ENCODE data around the gene WIPF1. TPM values are rescaled to one million over a fixed set of nuclear protein-coding genes. Genes with fewer than 3 reads are reported as not detected.

Gene WIPF1
- total RNA-seq, 3 donors from 2014 or later (not counting 1 experiment from before 2014, with no cell fraction given): 508 to 640 (median 555) TPM

- ATAC-seq (no peak), DNase-seq (no peak)
- Histone ChIP-seq H3K36me3 (ENCODE audit: control insufficient read depth, insufficient read depth, low read length) (no peaks in the 10 kb centered on the region), H3K27me3 (ENCODE audit: control insufficient read depth, insufficient read depth, low read length) (no peaks in the 10 kb centered on the region), H3K27ac (ENCODE audit: low read length) (no peak overlapping the region), H3K9me3 (ENCODE audit: control insufficient read depth, insufficient read depth, low read length) (no peaks in the 10 kb centered on the region), H3K4me1 (ENCODE audit: control insufficient read depth, insufficient read depth, low read length) (no peaks in the 10 kb centered on the region), H3K4me3 (ENCODE audit: low read length) (no peak overlapping the region)
- Mint-ChIP-seq H3K27me3 (ENCODE audit: low read depth in 2 of 2) (peaks cover under 1 to 2% of the 10 kb centered on the region in 2 donors), H3K27ac (no peak overlapping the region), H3K9me3 (no peaks in the 10 kb centered on the region), H3K4me3 (no peak overlapping the region), H3K36me3 (no peaks in the 10 kb centered on the region), H3K4me1 (peaks cover 6 to 11% of the 10 kb centered on the region in 2 donors)
- WGBS (ENCODE audit: insufficient coverage): 73% methylated on average over 3 of the region's 3 CpGs
- intact Hi-C loops (cut with micrococcal nuclease): no loop called here
- no peak for TF ChIP-seq CTCF (IDR thresholded peaks at IDR 0.05)
Observed at GRCh38 chr2:174544156-174544555, 53.4 kb downstream of the WIPF1 start.

GRCh38 chr2:174540893-174541292, 56.7 kb downstream of the WIPF1 start:
- no peak for DNase-seq
- H3K36me3 Mint-ChIP-seq: no peaks in the 10 kb centered on the region

GRCh38 chr2:174535757-174536703, 61.6 kb downstream of the WIPF1 start:
- peaks cover 2% of the 10 kb centered on the region for H3K27me3 ChIP-seq (ENCODE audit: control insufficient read depth, insufficient read depth, low read length)
- no peaks in the 10 kb centered on the region for H3K4me1 Mint-ChIP-seq
- H3K4me1 ChIP-seq (ENCODE audit: control insufficient read depth, insufficient read depth, low read length): no peaks in the 10 kb centered on the region
- DNase-seq (no peak), ATAC-seq (no peak)
- no peak overlapping the region for H3K4me3 ChIP-seq (ENCODE audit: low read length)
- no peaks in the 10 kb centered on the region for H3K36me3 Mint-ChIP-seq
- H3K27ac ChIP-seq (ENCODE audit: low read length): no peak overlapping the region
- H3K27me3 Mint-ChIP-seq (ENCODE audit: low read depth in 2 of 2): peaks cover 10 to 24% of the 10 kb centered on the region in 2 donors
- intact Hi-C loops (cut with micrococcal nuclease): no loop called here
- no peak for TF ChIP-seq CTCF (IDR thresholded peaks at IDR 0.05)
- H3K27ac Mint-ChIP-seq: no peak overlapping the region
- WGBS (ENCODE audit: insufficient coverage): 84% methylated on average over 10 of the region's 11 CpGs
- H3K9me3 Mint-ChIP-seq: no peaks in the 10 kb centered on the region
- H3K36me3 ChIP-seq (ENCODE audit: control insufficient read depth, insufficient read depth, low read length): no peaks in the 10 kb centered on the region
- H3K4me3 Mint-ChIP-seq: no peak overlapping the region
- H3K9me3 ChIP-seq (ENCODE audit: control insufficient read depth, insufficient read depth, low read length): no peaks in the 10 kb centered on the region

More at GRCh38 chr2:174540893-174541292, 56.7 kb downstream of the WIPF1 start:
- peaks cover 0 to 5% of the 10 kb centered on the region in 2 donors for H3K4me1 Mint-ChIP-seq
- no peak overlapping the region for H3K4me3 Mint-ChIP-seq
- ATAC-seq: no peak
- Histone ChIP-seq H3K36me3 (ENCODE audit: control insufficient read depth, insufficient read depth, low read length) (no peaks in the 10 kb centered on the region), H3K4me3 (ENCODE audit: low read length) (no peak overlapping the region), H3K27ac (ENCODE audit: low read length) (no peak overlapping the region), H3K27me3 (ENCODE audit: control insufficient read depth, insufficient read depth, low read length) (no peaks in the 10 kb centered on the region), H3K9me3 (ENCODE audit: control insufficient read depth, insufficient read depth, low read length) (no peaks in the 10 kb centered on the region), H3K4me1 (ENCODE audit: control insufficient read depth, insufficient read depth, low read length) (no peaks in the 10 kb centered on the region)
- intact Hi-C loops (cut with micrococcal nuclease): no loop called here
- TF ChIP-seq CTCF (IDR thresholded peaks at IDR 0.05): no peak
- no peak overlapping the region for H3K27ac Mint-ChIP-seq
- H3K27me3 Mint-ChIP-seq (ENCODE audit: low read depth in 2 of 2): peaks cover 10 to 14% of the 10 kb centered on the region in 2 donors
- WGBS (ENCODE audit: insufficient coverage): 81% methylated on average over 5 of the region's 5 CpGs
- no peaks in the 10 kb centered on the region for H3K9me3 Mint-ChIP-seq
